HEK293 (cell line): ENCODE data around the gene CDC42SE1.
A peak's percentile ranks its signal among the peaks of the same experiment; 100 is the strongest.

ENCODE experiments used
- AEBP2 ChIP-seq: fragments of 450-650 bp; formaldehyde crosslinking; IDR thresholded peaks from 2 replicates; pipeline ENCODE4 v1.5.1; 2016; ENCODE audit warnings: missing biosample characterization, missing genetic modification characterization, borderline replicate concordance
- GLIS1 ChIP-seq: fragments of 450-650 bp; formaldehyde crosslinking; IDR thresholded peaks from 2 replicates; pipeline ENCODE4 v1.5.1; 2016; ENCODE audit warnings: missing biosample characterization, missing genetic modification characterization
- HOXD13 ChIP-seq: sonication (generic); formaldehyde crosslinking; IDR thresholded peaks from 2 replicates; pipeline ENCODE4 v1.8.0; 2022; ENCODE audit warnings: missing genetic modification reagents, borderline replicate concordance
- MEIS1 ChIP-seq: sonication (generic); formaldehyde crosslinking; IDR thresholded peaks from 2 replicates; pipeline ENCODE4 v1.8.1; 2022; ENCODE audit warnings: missing genetic modification reagents, mild to moderate bottlenecking, borderline replicate concordance
- OSR2 ChIP-seq: fragments of 450-650 bp; formaldehyde crosslinking; IDR thresholded peaks from 2 replicates; pipeline ENCODE4 v1.5.1; 2016; ENCODE audit warnings: missing biosample characterization, missing genetic modification characterization
- PATZ1 ChIP-seq: fragments of 450-650 bp; formaldehyde crosslinking; IDR thresholded peaks from 2 replicates; pipeline ENCODE4 v1.5.1; 2016; ENCODE audit warnings: missing biosample characterization, missing genetic modification characterization
- REPIN1 ChIP-seq: fragments of 450-650 bp; formaldehyde crosslinking; IDR thresholded peaks from 2 replicates; pipeline ENCODE4 v1.5.1; 2017; ENCODE audit warnings: missing biosample characterization, missing genetic modification characterization, low read depth
- TRIM28 ChIP-seq: IDR thresholded peaks from 2 replicates; pipeline ENCODE4 v1.6.1; 2011; ENCODE audit warnings: low read length, control low read depth, borderline replicate concordance
- ZBTB6 ChIP-seq: fragments of 450-650 bp; formaldehyde crosslinking; IDR thresholded peaks from 2 replicates; pipeline ENCODE4 v1.5.1; 2017; ENCODE audit warnings: missing biosample characterization, missing genetic modification characterization
- ZBTB7A ChIP-seq: fragments of 450-650 bp; formaldehyde crosslinking; IDR thresholded peaks from 2 replicates; pipeline ENCODE4 v1.5.1; 2016; ENCODE audit warnings: low read depth, missing biosample characterization, missing genetic modification characterization
- ZNF133 ChIP-seq: fragments of 450-650 bp; formaldehyde crosslinking; IDR thresholded peaks from 2 replicates; pipeline ENCODE4 v1.5.1; 2016; ENCODE audit warnings: missing biosample characterization, missing genetic modification characterization
- ZNF184 ChIP-seq: fragments of 450-650 bp; IDR thresholded peaks from 2 replicates; pipeline ENCODE4 v1.5.1; 2018; ENCODE audit warnings: missing biosample characterization, mild to moderate bottlenecking, missing genetic modification characterization
- ZNF211 ChIP-seq: fragments of 450-650 bp; formaldehyde crosslinking; IDR thresholded peaks from 2 replicates; pipeline ENCODE4 v1.5.1; 2016; ENCODE audit warnings: low read depth, missing biosample characterization, missing genetic modification characterization
- ZNF324 ChIP-seq: fragments of 450-650 bp; formaldehyde crosslinking; IDR thresholded peaks from 2 replicates; pipeline ENCODE4 v1.5.1; 2016; ENCODE audit warnings: missing biosample characterization, missing genetic modification characterization
- ZNF362 ChIP-seq: fragments of 450-650 bp; formaldehyde crosslinking; IDR thresholded peaks from 2 replicates; pipeline ENCODE4 v1.5.1; 2016; ENCODE audit warnings: missing biosample characterization, missing genetic modification characterization
- ZNF366 ChIP-seq: fragments of 450-650 bp; formaldehyde crosslinking; conservative IDR thresholded peaks from 2 replicates; pipeline ENCODE4 v1.5.1; 2016; ENCODE audit warnings: missing biosample characterization, missing genetic modification characterization
- ZNF391 ChIP-seq: fragments of 450-650 bp; formaldehyde crosslinking; IDR thresholded peaks from 2 replicates; pipeline ENCODE4 v1.5.1; 2016; ENCODE audit warnings: low read depth, missing biosample characterization, missing genetic modification characterization, borderline replicate concordance
- ZNF48 ChIP-seq: fragments of 450-650 bp; formaldehyde crosslinking; IDR thresholded peaks from 2 replicates; pipeline ENCODE4 v1.5.1; 2016; ENCODE audit warnings: missing biosample characterization, missing genetic modification characterization
- ZNF514 ChIP-seq: fragments of 450-650 bp; formaldehyde crosslinking; IDR thresholded peaks from 2 replicates; pipeline ENCODE4 v1.5.1; 2016; ENCODE audit warnings: missing biosample characterization, missing genetic modification characterization
- ZNF529 ChIP-seq: fragments of 450-650 bp; formaldehyde crosslinking; IDR thresholded peaks from 2 replicates; pipeline ENCODE4 v1.5.1; 2017; ENCODE audit warnings: missing genetic modification characterization, missing biosample characterization; ENCODE audit not compliant: insufficient replicate concordance
- ZNF558 ChIP-seq: fragments of 450-650 bp; formaldehyde crosslinking; IDR thresholded peaks from 2 replicates; pipeline ENCODE4 v1.5.1; 2016; ENCODE audit warnings: missing biosample characterization, missing genetic modification characterization
- ZNF571 ChIP-seq: fragments of 450-650 bp; formaldehyde crosslinking; IDR thresholded peaks from 2 replicates; pipeline ENCODE4 v1.5.0; 2017; ENCODE audit warnings: missing biosample characterization, missing genetic modification characterization
- ZNF585B ChIP-seq: fragments of 450-650 bp; formaldehyde crosslinking; IDR thresholded peaks from 2 replicates; pipeline ENCODE4 v1.5.1; 2016; ENCODE audit warnings: missing biosample characterization, missing genetic modification characterization
- ZNF658 ChIP-seq: fragments of 450-650 bp; formaldehyde crosslinking; IDR thresholded peaks from 2 replicates; pipeline ENCODE4; 2016; ENCODE audit warnings: missing biosample characterization, missing genetic modification characterization
- ZNF670 ChIP-seq: fragments of 450-650 bp; formaldehyde crosslinking; IDR thresholded peaks from 2 replicates; pipeline ENCODE4 v1.5.1; 2016; ENCODE audit warnings: missing biosample characterization, missing genetic modification characterization, low read depth
- ZNF677 ChIP-seq: fragments of 450-650 bp; IDR thresholded peaks from 2 replicates; pipeline ENCODE4 v1.5.0; 2018; ENCODE audit warnings: missing biosample characterization, mild to moderate bottlenecking, missing genetic modification characterization, moderate library complexity
- ZNF837 ChIP-seq: fragments of 450-650 bp; formaldehyde crosslinking; IDR thresholded peaks from 2 replicates; pipeline ENCODE4 v1.5.1; 2016; ENCODE audit warnings: missing biosample characterization, missing genetic modification characterization
- ZXDB ChIP-seq: fragments of 450-650 bp; formaldehyde crosslinking; IDR thresholded peaks from 2 replicates; pipeline ENCODE4 v1.5.1; 2016; ENCODE audit warnings: missing biosample characterization, missing genetic modification characterization
- TF ChIP-seq, protein P1 (sequence below): IDR thresholded peaks from 2 replicates; pipeline ENCODE4 v1.6.1; 2011; ENCODE audit warnings: mild to moderate bottlenecking, low read depth, low read length, borderline replicate concordance
- TF ChIP-seq, protein P2 (sequence below): fragments of 450-650 bp; formaldehyde crosslinking; IDR thresholded peaks from 2 replicates; pipeline ENCODE4 v1.5.1; 2016; ENCODE audit warnings: missing biosample characterization, missing genetic modification characterization

Gene CDC42SE1

DNA sequence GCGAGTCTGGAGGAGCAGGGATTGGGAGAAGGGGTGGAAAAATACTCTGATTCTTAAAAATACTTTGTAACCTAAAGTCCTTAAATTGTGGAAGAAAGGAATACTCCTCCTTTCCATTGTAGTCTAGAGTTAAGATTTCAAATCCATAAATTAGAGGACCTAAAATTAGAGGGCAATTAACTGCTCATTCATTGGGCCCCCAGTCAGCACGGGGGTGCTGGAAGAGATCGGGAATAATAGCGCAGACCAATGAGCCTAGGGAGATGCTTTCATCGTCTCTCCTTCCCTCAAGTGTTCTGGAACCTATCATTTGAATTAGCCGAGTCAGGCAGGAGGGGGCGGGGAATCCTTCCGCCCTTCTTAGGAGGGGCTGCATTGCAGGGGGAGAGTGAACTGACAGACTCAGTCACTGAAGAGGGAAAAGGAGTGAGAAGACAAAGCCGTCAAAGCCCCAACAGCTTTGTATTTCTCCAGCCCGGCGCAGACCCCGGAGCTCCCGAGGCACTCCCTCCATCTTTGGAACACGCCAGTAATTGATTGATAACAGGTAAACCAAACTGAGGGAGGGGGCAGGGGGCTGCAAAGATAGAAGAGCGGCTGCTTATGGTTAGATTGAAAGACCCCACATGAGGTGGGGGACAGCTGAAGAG, 710 bp upstream of the CDC42SE1 start, which contains the start of gene MLLT11 (continued):
- TF ChIP-seq GLIS1 (tag by site-specific recombination) = peak; percentile 34; the same call in 1 of the 2 replicates
- TF ChIP-seq ZNF529 (tag by site-specific recombination) = no peak
- peak; percentile 78; the same call in 1 of the 2 replicates for TF ChIP-seq TRIM28
- no peak for TF ChIP-seq ZNF48 (tag by site-specific recombination)
- no peak for TF ChIP-seq REPIN1
- TF ChIP-seq OSR2 (tag by site-specific recombination) = no peak
- TF ChIP-seq ZNF211 (tag by site-specific recombination) = no peak
- TF ChIP-seq PATZ1 (tag by site-specific recombination) = peak; percentile 50; the same call in 1 of the 2 replicates
- TF ChIP-seq MEIS1 (CRISPR knock-in tag) = no peak
- no peak for TF ChIP-seq ZNF571 (tag by site-specific recombination)
- TF ChIP-seq, protein P1, sequence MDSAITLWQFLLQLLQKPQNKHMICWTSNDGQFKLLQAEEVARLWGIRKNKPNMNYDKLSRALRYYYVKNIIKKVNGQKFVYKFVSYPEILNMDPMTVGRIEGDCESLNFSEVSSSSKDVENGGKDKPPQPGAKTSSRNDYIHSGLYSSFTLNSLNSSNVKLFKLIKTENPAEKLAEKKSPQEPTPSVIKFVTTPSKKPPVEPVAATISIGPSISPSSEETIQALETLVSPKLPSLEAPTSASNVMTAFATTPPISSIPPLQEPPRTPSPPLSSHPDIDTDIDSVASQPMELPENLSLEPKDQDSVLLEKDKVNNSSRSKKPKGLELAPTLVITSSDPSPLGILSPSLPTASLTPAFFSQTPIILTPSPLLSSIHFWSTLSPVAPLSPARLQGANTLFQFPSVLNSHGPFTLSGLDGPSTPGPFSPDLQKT = no peak
- TF ChIP-seq ZNF391 (tag by site-specific recombination) = no peak
- TF ChIP-seq ZNF362 (tag by site-specific recombination) = no peak
- no peak for TF ChIP-seq ZNF324 (tag by site-specific recombination)
- peak; percentile 10; the same call in 1 of the 2 replicates for TF ChIP-seq ZXDB (tag by site-specific recombination)
- TF ChIP-seq ZBTB7A (tag by site-specific recombination) = no peak
- TF ChIP-seq, protein P2, sequence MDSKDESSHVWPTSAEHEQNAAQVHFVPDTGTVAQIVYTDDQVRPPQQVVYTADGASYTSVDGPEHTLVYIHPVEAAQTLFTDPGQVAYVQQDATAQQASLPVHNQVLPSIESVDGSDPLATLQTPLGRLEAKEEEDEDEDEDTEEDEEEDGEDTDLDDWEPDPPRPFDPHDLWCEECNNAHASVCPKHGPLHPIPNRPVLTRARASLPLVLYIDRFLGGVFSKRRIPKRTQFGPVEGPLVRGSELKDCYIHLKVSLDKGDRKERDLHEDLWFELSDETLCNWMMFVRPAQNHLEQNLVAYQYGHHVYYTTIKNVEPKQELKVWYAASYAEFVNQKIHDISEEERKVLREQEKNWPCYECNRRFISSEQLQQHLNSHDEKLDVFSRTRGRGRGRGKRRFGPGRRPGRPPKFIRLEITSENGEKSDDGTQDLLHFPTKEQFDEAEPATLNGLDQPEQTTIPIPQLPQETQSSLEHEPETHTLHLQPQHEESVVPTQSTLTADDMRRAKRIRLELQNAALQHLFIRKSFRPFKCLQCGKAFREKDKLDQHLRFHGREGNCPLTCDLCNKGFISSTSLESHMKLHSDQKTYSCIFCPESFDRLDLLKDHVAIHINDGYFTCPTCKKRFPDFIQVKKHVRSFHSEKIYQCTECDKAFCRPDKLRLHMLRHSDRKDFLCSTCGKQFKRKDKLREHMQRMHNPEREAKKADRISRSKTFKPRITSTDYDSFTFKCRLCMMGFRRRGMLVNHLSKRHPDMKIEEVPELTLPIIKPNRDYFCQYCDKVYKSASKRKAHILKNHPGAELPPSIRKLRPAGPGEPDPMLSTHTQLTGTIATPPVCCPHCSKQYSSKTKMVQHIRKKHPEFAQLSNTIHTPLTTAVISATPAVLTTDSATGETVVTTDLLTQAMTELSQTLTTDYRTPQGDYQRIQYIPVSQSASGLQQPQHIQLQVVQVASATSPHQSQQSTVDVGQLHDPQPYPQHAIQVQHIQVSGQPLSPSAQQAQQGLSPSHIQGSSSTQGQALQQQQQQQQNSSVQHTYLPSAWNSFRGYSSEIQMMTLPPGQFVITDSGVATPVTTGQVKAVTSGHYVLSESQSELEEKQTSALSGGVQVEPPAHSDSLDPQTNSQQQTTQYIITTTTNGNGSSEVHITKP = peak; percentile 99
- TF ChIP-seq ZNF658 (tag by site-specific recombination) = no peak
- no peak for TF ChIP-seq ZNF558 (tag by site-specific recombination)
- 0 out of 2 replicates have a peak, but pooled peaks have one; percentile 20 for TF ChIP-seq ZNF184 (tag by site-specific recombination)
- TF ChIP-seq ZNF677 = no peak
- no peak for TF ChIP-seq ZNF133 (tag by site-specific recombination)
- no peak for TF ChIP-seq ZNF837
- no peak for TF ChIP-seq ZNF585B
- no peak for TF ChIP-seq ZNF670 (tag by site-specific recombination)
- TF ChIP-seq ZNF366 = peak; percentile 93
- TF ChIP-seq ZBTB6 (tag by site-specific recombination) = no peak
- no peak for TF ChIP-seq ZNF514
- no peak for TF ChIP-seq AEBP2 (tag by site-specific recombination)
- TF ChIP-seq HOXD13 = no peak
